GM21786 (cell line): Measurements from ENCODE around the gene DGKI.

Source experiments
- ATAC-seq: cut with Tn5 transposase; IDR thresholded peaks from one replicate; pipeline ENCODE4 v1.9.1; 2021; ENCODE audit not compliant: unreplicated experiment

The DGKI gene

GRCh38 chr7:137846827-137847567, at the start of gene DGKI:
TSS of gene DGKI (minus strand) at chr7:137846974.
- ATAC-seq: no peak

GRCh38 chr7:137895301-137896221, 48.8 kb upstream of the DGKI start:
- ATAC-seq: peak; percentile 72

GRCh38 chr7:137893143-137893742, 46.5 kb upstream of the DGKI start:
- ATAC-seq: no peak

- no peak for ATAC-seq
Measured at GRCh38 chr7:137891016-137891655, 44.4 kb upstream of the DGKI start.

- ATAC-seq: no peak
Measured at GRCh38 chr7:137890449-137890921, 43.7 kb upstream of the DGKI start.

- no peak for ATAC-seq
Measured at GRCh38 chr7:137888241-137888640, 41.5 kb upstream of the DGKI start.

GRCh38 chr7:137886746-137887145, 40.0 kb upstream of the DGKI start:
- ATAC-seq: no peak

- no peak for ATAC-seq
Measured at GRCh38 chr7:137886281-137886680, 39.5 kb upstream of the DGKI start.

GRCh38 chr7:137885678-137886077, 38.9 kb upstream of the DGKI start:
- ATAC-seq: no peak

GRCh38 chr7:137882806-137883205, 36.0 kb upstream of the DGKI start:
- no peak for ATAC-seq

GRCh38 chr7:137882261-137882668, 35.5 kb upstream of the DGKI start:
- peak; percentile 86 for ATAC-seq

GRCh38 chr7:137881607-137882260, 35.0 kb upstream of the DGKI start:
- no peak for ATAC-seq

GRCh38 chr7:137880432-137880831, 33.7 kb upstream of the DGKI start:
- ATAC-seq: no peak

- ATAC-seq: no peak
Measured at GRCh38 chr7:137879357-137880158, 32.8 kb upstream of the DGKI start.

- ATAC-seq: no peak
Measured at GRCh38 chr7:137878333-137878961, 31.7 kb upstream of the DGKI start.

- ATAC-seq: no peak
Measured at GRCh38 chr7:137877027-137877675, 30.4 kb upstream of the DGKI start.

- no peak for ATAC-seq
Measured at GRCh38 chr7:137875746-137876145, 29.0 kb upstream of the DGKI start.

GRCh38 chr7:137873979-137874777, 27.4 kb upstream of the DGKI start:
- no peak for ATAC-seq
